ENCODE results near the gene KLF12.

GRCh38 chr13:74144269-74144668, 10.1 kb upstream of the KLF12 start:
- no peak for TF ChIP-seq POLR2A (IDR thresholded peaks at IDR 0.05; ENCODE audit: low read depth, low read length)
- TF ChIP-seq POLR2AphosphoS5 (IDR thresholded peaks at IDR 0.05; ENCODE audit: low read depth, low read length), result no peak
- TF ChIP-seq SPI1 (IDR thresholded peaks at IDR 0.05; ENCODE audit: low read depth, low read length), result no peak

All from GM12891 (cell line).